ENCODE data around the gene TMEM132D.

DNA sequence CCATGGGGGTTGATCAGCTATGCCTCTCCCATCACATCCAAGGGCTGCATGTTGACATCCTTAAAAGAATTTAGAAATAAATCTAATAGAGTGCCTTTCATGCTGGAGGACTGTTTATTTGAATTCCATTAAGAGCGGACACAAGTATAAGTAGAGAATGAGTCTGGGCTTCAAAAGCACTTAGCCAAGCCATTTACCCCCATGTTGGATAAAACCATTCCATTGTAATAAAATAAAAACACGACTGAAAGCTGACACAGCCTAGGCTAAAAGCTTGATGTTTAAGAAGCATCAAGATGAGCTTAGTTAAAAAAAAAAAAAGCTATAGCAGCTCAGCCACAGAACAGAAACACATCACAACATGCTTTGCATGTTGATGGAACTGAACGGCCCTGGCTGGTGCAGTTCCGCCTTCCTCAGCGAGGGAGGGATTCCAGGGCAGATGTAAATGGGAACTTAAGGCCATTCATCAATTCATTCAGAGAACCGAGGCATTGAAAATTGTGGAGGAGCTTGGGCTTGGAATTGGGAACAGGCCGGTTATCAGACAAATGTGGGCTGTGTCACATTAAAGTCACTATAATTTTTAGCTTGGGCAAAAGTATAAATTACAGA, 41.2 kb downstream of the TMEM132D start:
- TF ChIP-seq ZBTB21 (CRISPR knock-in tag; IDR thresholded peaks at IDR 0.05; ENCODE audit: borderline replicate concordance) (no peak), ZNF232 (CRISPR knock-in tag; IDR thresholded peaks at IDR 0.05) (no peak), FOXJ3 (CRISPR knock-in tag; IDR thresholded peaks at IDR 0.05; ENCODE audit: borderline replicate concordance) (no peak), ESRRA (CRISPR knock-in tag; IDR thresholded peaks at IDR 0.05; ENCODE audit: borderline replicate concordance) (no peak)

Measured in WTC11 (cell line).